HUES6 (cell line): ENCODE data around the gene FOXO4.

ENCODE experiments used
- H3K27ac ChIP-seq: 2 replicates; pipeline ENCODE4 v1.7.0; 2013; ENCODE audit warnings: low read depth, mild to moderate bottlenecking, low read length, inconsistent platforms
- H3K27me3 ChIP-seq: 2 replicates; pipeline ENCODE4 v1.6.1; 2013; ENCODE audit warnings: low read length; ENCODE audit not compliant: control insufficient read depth, insufficient read depth
- H3K36me3 ChIP-seq: 2 replicates; pipeline ENCODE4 v1.6.1; 2013; ENCODE audit warnings: low read length; ENCODE audit not compliant: control insufficient read depth, insufficient read depth
- H3K4me1 ChIP-seq: 2 replicates; pipeline ENCODE4 v1.6.1; 2013; ENCODE audit warnings: low read length; ENCODE audit not compliant: control insufficient read depth, insufficient read depth
- H3K4me3 ChIP-seq: 2 replicates; pipeline ENCODE4 v1.5.1; 2013; ENCODE audit warnings: low read depth, low read length
- H3K9ac ChIP-seq: one replicate; pipeline ENCODE4 v1.6.1; 2013; ENCODE audit warnings: mild to moderate bottlenecking, low read length
- H3K9me3 ChIP-seq: 2 replicates; pipeline ENCODE4 v1.6.1; 2013; ENCODE audit warnings: low read depth, low read length; ENCODE audit not compliant: control insufficient read depth, insufficient read depth

Gene FOXO4

GRCh38 chrX:71143508-71143907 is 47.9 kb downstream of the FOXO4 start:
- Histone ChIP-seq H3K27ac (no peak overlapping the region), H3K9me3 (peaks cover 17% of the 10 kb centered on the region; the same call in 1 of the 2 replicates), H3K9ac (no peak overlapping the region), H3K36me3 (peaks cover 24% of the 10 kb centered on the region), H3K27me3 (peaks cover 14% of the 10 kb centered on the region), H3K4me1 (peaks cover 16% of the 10 kb centered on the region), H3K4me3 (no peak overlapping the region)

GRCh38 chrX:71144651-71145050 is 49.0 kb downstream of the FOXO4 start, which contains the start of gene NLGN3:
Gene NLGN3 (plus strand): TSS chrX:71144841. CDS start chrX:71147750, 2,909 bp downstream.
- Histone ChIP-seq H3K9me3 (peaks cover 19% of the 10 kb centered on the region; the same call in 1 of the 2 replicates), H3K27ac (no peak within 1 kb of the TSS), H3K27me3 (peaks cover 14% of the 10 kb centered on the region), H3K4me1 (peaks cover 16% of the 10 kb centered on the region), H3K36me3 (peaks cover 17% of the 10 kb centered on the region), H3K4me3 (peak within 1 kb of the TSS; percentile 66), H3K9ac (no peak within 1 kb of the TSS)

DNA sequence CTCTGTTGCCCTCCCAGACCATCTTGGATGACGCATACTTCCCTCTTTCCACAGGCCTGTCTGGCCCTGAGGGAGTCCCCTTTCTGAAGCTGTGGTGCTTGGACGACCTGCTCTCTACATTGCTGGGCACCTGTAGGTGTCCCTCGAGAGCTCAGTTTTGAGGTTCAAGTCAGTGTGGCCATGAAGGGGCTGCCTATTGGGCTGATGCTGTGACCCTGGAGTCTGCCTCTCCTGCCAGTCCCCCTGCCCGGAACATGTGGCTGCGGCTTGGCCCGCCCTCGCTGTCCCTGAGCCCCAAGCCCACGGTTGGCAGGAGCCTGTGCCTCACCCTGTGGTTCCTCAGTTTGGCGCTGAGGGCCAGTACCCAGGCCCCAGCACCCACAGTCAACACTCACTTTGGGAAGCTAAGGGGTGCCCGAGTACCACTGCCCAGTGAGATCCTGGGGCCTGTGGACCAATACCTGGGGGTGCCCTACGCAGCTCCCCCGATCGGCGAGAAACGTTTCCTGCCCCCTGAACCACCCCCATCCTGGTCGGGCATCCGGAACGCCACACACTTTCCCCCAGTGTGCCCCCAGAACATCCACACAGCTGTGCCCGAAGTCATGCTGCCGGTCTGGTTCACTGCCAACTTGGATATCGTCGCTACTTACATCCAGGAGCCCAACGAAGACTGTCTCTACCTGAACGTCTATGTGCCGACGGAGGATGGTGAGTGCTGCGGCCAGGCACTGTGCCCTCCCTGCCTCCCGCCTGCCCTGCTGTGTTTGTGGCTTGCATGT is 52.0 kb downstream of the FOXO4 start:
- Histone ChIP-seq H3K9ac (no peak overlapping the region), H3K27me3 (peaks cover 17% of the 10 kb centered on the region), H3K9me3 (peaks cover 20% of the 10 kb centered on the region; the same call in 1 of the 2 replicates), H3K27ac (no peak overlapping the region), H3K4me1 (peaks cover 16% of the 10 kb centered on the region), H3K36me3 (no peaks in the 10 kb centered on the region), H3K4me3 (no peak overlapping the region)

- H3K27me3 ChIP-seq = peaks cover 17% of the 10 kb centered on the region
- peaks cover 18% of the 10 kb centered on the region for H3K4me1 ChIP-seq
- H3K36me3 ChIP-seq = no peaks in the 10 kb centered on the region
- H3K9me3 ChIP-seq = peaks cover 19% of the 10 kb centered on the region; the same call in 1 of the 2 replicates
- H3K4me3 ChIP-seq = no peak overlapping the region
- H3K9ac ChIP-seq = no peak overlapping the region
- H3K27ac ChIP-seq = no peak overlapping the region
Observed at GRCh38 chrX:71148278-71148663, 52.6 kb downstream of the FOXO4 start.

DNA sequence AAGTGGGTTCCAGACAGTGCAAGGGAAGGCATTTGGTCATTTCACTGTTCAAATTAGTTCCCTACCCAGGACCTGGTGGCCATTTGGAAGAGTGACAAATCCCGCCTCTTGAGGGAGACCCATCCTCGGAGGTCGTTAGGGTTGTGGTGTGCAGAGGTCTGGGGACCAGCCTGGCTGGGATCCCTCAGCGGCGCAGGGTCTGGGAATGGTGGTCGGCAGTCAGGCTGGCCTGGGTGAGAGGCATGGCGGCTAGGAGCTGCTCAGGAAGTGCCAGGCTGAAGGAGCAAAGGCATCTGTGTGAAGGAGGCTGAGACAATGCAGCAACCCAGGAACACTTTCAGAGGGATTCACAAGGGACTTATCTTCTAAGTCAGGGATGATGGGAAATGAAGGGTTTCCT is 55.7 kb downstream of the FOXO4 start:
- Histone ChIP-seq H3K9ac (no peak overlapping the region), H3K4me3 (no peak overlapping the region), H3K9me3 (peaks cover 20% of the 10 kb centered on the region; the same call in 1 of the 2 replicates), H3K27me3 (0 out of 2 replicates have a peak, but pooled peaks cover 3% of the 10 kb centered on the region), H3K4me1 (peaks cover 15% of the 10 kb centered on the region; the same call in 1 of the 2 replicates), H3K27ac (no peak overlapping the region), H3K36me3 (no peaks in the 10 kb centered on the region)
